ENCODE results near the gene TBX1. TPM values are rescaled to one million over a fixed set of nuclear protein-coding genes. Genes with fewer than 3 reads are reported as not detected.

TBX1 gene
- total and polyA plus RNA-seq, 8 donors: 0.43 to 1.1 (median 0.68) TPM; not detected in 4

DNA sequence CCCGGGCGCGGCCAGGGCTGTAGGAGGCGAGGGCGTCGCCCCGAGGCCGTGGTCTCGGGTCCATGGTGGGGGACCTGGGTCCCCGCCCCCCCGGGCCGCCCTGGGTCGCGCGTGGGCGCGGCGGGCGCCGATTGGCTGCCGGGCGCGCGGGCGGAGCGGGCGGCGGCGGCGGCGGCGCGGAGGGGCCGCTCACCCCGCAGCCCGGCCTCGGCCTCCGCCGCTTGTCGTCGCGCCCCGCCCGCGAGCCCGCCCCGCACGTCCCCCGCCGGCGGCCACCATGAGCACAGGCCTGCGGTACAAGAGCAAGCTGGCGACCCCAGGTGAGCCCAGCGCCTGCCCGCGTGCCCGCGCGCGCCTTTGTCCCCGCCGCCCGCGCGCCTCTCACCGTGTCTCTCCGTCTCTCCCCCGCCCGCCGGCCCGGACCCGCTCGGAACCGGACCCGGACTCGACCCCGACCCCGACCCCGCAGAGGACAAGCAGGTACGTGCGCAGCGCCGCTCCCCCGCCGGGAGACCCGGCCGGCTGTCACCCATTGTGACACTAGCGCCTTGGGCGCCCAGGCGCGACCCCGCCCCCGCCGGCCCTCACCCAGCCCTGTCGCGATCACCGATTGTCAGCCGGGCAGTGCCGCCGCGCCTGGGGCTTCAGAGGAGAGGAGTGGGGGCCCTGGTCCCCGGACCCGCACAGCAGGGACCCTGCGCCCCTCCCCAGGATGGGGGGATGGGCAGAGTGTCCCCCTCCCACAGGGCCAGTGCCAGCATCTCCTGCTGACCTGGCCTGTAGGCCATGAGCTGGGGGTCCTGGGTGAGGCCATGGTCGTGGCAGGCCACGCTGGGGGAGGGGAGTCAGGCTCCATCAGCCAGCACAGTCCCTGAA, 46.0 kb upstream of the TBX1 start, which contains the start of gene SEPTIN5:
Gene SEPTIN5 (plus strand): TSS at position 192 of the 876 bp plus-strand sequence. CDS start 86 bp downstream, at position 278.
- H3K27ac ChIP-seq: peak within 1 kb of the TSS in 4 of 5 donors; percentile 5 to 71 (median 24)
- H3K36me3 ChIP-seq: no peaks in the 10 kb centered on the region
- DNase-seq: peak in 1 of 2 donors; percentile 60
- peaks cover 0 to 64% (median 25%) of the 10 kb centered on the region in 3 donors for H3K27me3 ChIP-seq
- H3K4me3 ChIP-seq: peak within 1 kb of the TSS; percentile 62 to 82 (median 72)
- no peaks in the 10 kb centered on the region for H3K9me3 ChIP-seq
- TF ChIP-seq POLR2AphosphoS5 (IDR thresholded peaks at IDR 0.05) (no peak), POLR2A (IDR thresholded peaks at IDR 0.05) (no peak), EP300 (IDR thresholded peaks at IDR 0.05) (no peak)
- TF ChIP-seq, protein P1, sequence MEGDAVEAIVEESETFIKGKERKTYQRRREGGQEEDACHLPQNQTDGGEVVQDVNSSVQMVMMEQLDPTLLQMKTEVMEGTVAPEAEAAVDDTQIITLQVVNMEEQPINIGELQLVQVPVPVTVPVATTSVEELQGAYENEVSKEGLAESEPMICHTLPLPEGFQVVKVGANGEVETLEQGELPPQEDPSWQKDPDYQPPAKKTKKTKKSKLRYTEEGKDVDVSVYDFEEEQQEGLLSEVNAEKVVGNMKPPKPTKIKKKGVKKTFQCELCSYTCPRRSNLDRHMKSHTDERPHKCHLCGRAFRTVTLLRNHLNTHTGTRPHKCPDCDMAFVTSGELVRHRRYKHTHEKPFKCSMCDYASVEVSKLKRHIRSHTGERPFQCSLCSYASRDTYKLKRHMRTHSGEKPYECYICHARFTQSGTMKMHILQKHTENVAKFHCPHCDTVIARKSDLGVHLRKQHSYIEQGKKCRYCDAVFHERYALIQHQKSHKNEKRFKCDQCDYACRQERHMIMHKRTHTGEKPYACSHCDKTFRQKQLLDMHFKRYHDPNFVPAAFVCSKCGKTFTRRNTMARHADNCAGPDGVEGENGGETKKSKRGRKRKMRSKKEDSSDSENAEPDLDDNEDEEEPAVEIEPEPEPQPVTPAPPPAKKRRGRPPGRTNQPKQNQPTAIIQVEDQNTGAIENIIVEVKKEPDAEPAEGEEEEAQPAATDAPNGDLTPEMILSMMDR (IDR thresholded peaks at IDR 0.05): no peak
- peaks cover 15 to 52% (median 43%) of the 10 kb centered on the region in 4 donors for H3K4me1 ChIP-seq
- WGBS, 5 donors: 1 to 5% (median 1%) methylated on average over 22 to 104 of the region's 106 CpGs
- intact Hi-C loops (cut with DNase I; ENCODE audit: low total_unique reads): no loop called here

DNA sequence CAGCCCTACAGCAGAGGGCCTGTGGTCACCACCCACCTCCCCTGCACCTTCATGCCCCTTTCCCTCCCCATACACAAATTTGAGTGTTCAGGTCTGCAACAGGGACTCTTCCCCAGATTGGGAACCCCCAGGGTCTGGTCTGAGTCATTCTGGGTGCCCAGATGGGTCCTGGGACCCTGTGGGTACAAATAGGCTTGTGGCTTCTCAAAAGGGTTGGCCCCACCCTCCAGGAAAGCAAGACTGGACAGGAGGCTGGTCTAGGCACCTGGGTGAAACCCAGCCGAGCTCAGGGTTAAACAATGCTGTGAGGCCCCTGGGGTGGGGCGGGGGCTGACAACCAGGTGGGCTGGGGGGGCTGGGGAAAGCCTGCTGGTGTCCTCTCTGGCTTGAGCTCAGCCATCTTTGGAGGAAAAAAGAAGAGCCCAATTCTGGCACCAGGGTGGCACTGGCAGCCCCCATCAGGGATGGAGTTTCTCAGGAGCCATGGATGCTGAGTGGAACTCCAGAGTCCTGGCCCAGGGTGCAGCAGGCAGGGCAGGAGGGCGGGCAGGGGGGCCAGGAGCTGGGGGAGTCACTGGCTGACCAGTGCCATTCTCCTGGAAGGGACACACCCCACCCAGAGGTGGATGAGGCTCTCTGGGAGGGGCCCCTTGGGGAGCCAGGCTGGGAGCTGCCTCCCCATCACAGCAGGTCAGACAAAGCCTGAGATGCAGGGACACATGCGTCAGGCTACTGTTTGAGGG, 45.2 kb upstream of the TBX1 start:
- WGBS, 5 donors: 75 to 83% (median 80%) methylated on average over 4 of the region's 4 CpGs
- Histone ChIP-seq H3K27me3 (peaks cover 0 to 66% (median 33%) of the 10 kb centered on the region in 3 donors), H3K4me3 (peak overlapping the region; percentile 62 to 82 (median 72)), H3K9me3 (no peaks in the 10 kb centered on the region), H3K4me1 (peaks cover 15 to 53% (median 43%) of the 10 kb centered on the region in 4 donors), H3K27ac (peak overlapping the region in 1 of 5 donors; percentile 71), H3K36me3 (peaks cover 0 to 4% (median 2%) of the 10 kb centered on the region in 4 donors)
- intact Hi-C loops (cut with DNase I; ENCODE audit: low total_unique reads): no loop called here
- DNase-seq: peak in 1 of 2 donors; percentile 7
- TF ChIP-seq, protein P1 (IDR thresholded peaks at IDR 0.05): no peak
- TF ChIP-seq POLR2AphosphoS5 (IDR thresholded peaks at IDR 0.05): no peak
- no peak for TF ChIP-seq EP300 (IDR thresholded peaks at IDR 0.05)
- no peak for TF ChIP-seq POLR2A (IDR thresholded peaks at IDR 0.05)

DNA sequence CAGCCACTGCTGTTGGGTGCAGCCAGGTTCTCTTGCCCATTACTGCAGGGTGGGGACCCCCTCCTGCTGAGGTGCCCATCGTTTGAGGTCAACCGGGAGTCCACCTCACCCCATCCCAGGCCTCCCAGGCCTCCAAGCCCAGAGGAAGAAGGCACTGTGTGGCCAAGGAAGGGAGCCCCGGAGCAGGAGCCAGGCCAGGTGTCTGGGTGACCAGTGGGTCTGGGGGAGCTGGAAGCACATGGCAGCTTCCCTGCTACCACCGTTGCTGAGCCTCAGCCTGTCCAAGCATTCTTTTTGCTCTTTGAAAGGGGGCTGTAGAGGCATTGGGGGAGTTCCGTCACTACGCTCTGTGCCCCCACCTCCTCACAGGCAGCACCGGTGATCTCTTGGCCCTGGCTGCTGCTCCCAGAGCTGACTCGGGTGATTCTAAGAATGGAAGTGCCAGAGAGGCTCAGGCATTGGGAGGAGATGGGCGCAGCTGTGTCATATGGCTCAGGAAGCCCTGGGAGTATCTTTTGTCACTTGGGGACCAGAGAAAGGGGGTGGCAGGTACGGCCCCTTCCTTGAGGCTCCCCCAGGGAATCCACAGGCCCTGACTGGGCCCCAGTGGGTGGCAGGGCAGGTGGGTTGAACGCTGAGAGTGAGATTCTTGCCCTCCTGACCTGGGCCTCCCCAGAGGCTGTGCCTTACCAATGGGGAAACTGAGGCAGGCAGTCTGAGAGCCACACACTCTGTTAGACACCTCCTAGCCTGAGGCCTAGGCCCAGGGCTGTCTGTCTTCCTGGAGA, 44.3 kb upstream of the TBX1 start:
- WGBS, 5 donors: 78 to 91% (median 89%) methylated on average over 11 of the region's 11 CpGs
- no peaks in the 10 kb centered on the region for H3K9me3 ChIP-seq
- no peak overlapping the region for H3K4me3 ChIP-seq
- peaks cover 15 to 53% (median 43%) of the 10 kb centered on the region in 4 donors for H3K4me1 ChIP-seq
- H3K27ac ChIP-seq: no peak overlapping the region
- no peak for TF ChIP-seq POLR2A (IDR thresholded peaks at IDR 0.05)
- TF ChIP-seq, protein P1 (IDR thresholded peaks at IDR 0.05): no peak
- no peak for TF ChIP-seq EP300 (IDR thresholded peaks at IDR 0.05)
- no peak for TF ChIP-seq POLR2AphosphoS5 (IDR thresholded peaks at IDR 0.05)
- no peak for DNase-seq
- peaks cover 0 to 75% (median 34%) of the 10 kb centered on the region in 3 donors for H3K27me3 ChIP-seq
- peaks cover 0 to 13% (median 6%) of the 10 kb centered on the region in 4 donors for H3K36me3 ChIP-seq
- intact Hi-C loops (cut with DNase I; ENCODE audit: low total_unique reads): no loop called here

Measured in stomach (tissue), 9 donors.